ENCODE results near the gene SETD6. TPM values are rescaled to one million over a fixed set of nuclear protein-coding genes. Genes with fewer than 3 reads are reported as not detected.

The SETD6 gene
- total RNA-seq (2021; fragmentation: NEBNext Ultra II Directional; extraction: Animal tissue kit (Norgen Biotek cat#: 25700)), result 37.0 and 40.5 TPM in 2 replicates
- 25.3 and 34.1 TPM in 2 replicates for polyA plus RNA-seq (2011; rRNA removed)
- 40.3 TPM for polyA plus RNA-seq (2011; cell fraction: cytosol; rRNA removed)
- 84.0 TPM for polyA plus RNA-seq (2011; cell fraction: nucleus; rRNA removed)
- polyA plus RNA-seq (2012, experiment 1 of 2), result 35.9 to 46.2 TPM (median 43.6 TPM) in 4 replicates
- polyA plus RNA-seq (2012, experiment 2 of 2), result 10.2 TPM
- 29.8 TPM for polyA plus RNA-seq (2013, experiment 1 of 2)
- 26.8 TPM for polyA plus RNA-seq (2013, experiment 2 of 2)
- polyA minus RNA-seq (2011; rRNA and poly(A)+ RNA removed), result 25.6 and 31.0 TPM in 2 replicates
- 21.4 TPM for polyA minus RNA-seq (2011; cell fraction: cytosol; rRNA and poly(A)+ RNA removed)
- polyA minus RNA-seq (2011; cell fraction: nucleus; rRNA and poly(A)+ RNA removed), result 85.0 TPM
- long read RNA-seq, experiment 1, partial matches to known transcripts, result 1 of 10 reads
- long read RNA-seq, experiment 1, other reads (novel, unspliced or antisense), result 4 of 10 reads
- long read RNA-seq, experiment 2, transcript SETD6-212 (2 exons, 533 nt), result major isoform, 6 of 7 reads
- long read RNA-seq, experiment 2, partial matches to known transcripts, result 0 of 7 reads
- long read RNA-seq, experiment 2, other reads (novel, unspliced or antisense), result 1 of 7 reads

DNA sequence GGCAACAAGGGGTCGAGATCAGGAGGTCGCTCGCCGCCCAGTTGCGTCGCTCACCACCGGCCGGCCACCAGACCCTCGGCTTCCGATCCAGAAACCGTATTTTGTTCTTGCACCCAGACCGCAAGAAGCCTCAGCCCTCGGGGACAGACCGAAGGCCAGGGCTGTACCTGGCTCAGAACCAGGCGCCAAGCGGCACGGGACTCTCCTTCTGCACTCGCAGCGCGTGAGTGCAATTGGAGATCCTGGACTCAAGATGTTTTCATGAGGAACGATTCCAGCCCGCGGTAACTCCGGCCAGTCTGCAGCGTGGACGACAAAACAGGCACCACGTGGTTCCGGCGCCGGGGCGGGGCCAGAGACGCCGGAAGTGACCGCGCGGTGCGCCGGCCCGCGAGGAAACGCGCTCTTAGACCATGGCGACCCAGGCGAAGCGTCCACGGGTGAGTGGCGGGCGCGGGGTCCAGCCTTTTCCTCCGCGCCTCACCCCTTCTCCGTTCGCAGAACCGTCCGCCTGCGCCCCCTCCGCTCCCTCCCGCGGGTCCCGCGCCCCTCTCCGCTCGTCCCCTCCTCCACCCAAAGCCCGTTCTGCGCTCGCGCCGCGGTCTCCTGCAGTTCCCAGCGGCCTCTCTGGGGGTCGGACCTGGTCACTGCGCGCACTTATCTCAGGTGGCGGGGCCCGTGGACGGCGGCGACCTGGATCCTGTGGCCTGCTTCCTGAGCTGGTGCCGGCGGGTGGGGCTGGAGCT, at the start of gene SETD6:
Gene SETD6, plus strand, starts transcription at position 393 of the 746 bp plus-strand sequence. Its CDS starts 21 bp downstream, at position 414.
- FAIRE-seq, result no peak
- Histone ChIP-seq H2BK120ac (replicated peaks; ENCODE audit: low read depth, low read length) (no peak within 1 kb of the TSS), H3K4me2 (ENCODE audit: insufficient read depth in 1 of 2, low read depth in 2 of 2, low read length in 2 of 2) (peak within 1 kb of the TSS; percentile 69 to 98), H3K4me3 (ENCODE audit: extremely low read depth in 1 of 4, insufficient read depth in 2 of 4, low read depth in 3 of 4, low read length in 4 of 4) (peak within 1 kb of the TSS; percentile 72 to 95 (median 88)), H2AK5ac (ENCODE audit: low read depth, low read length) (no peak within 1 kb of the TSS; the same call in 1 of the 2 replicates), H3K36me3 (ENCODE audit: control insufficient read depth in 2 of 4, insufficient read depth in 4 of 4, low read length in 3 of 4) (peaks cover 16 to 42% (median 33%) of the 10 kb centered on the region in 4 experiments), H3K4me1 (replicated peaks in 1 of 4; ENCODE audit: control insufficient read depth in 3 of 4, insufficient read depth in 4 of 4, low read length in 3 of 4) (peaks cover 4 to 15% (median 6%) of the 10 kb centered on the region in 4 experiments), H2BK20ac (ENCODE audit: low read length) (no peak within 1 kb of the TSS), H3K23ac (ENCODE audit: insufficient read length) (no peak within 1 kb of the TSS), H3K14ac (ENCODE audit: insufficient read length) (no peak within 1 kb of the TSS), H3K27me3 (replicated peaks in 1 of 4; ENCODE audit: control insufficient read depth in 3 of 4, extremely low read depth in 1 of 4, insufficient read depth in 3 of 4, low read length in 3 of 4) (no peaks in the 10 kb centered on the region), H3K18ac (ENCODE audit: extremely low read depth, low read length) (peak within 1 kb of the TSS; percentile 81), H3K79me2 (ENCODE audit: control insufficient read depth in 1 of 2, insufficient read depth in 2 of 2, low read length in 2 of 2) (peaks cover 0 to 24% of the 10 kb centered on the region in 2 experiments; a peak in 2 of 4 replicates), H3K4ac (replicated peaks; ENCODE audit: insufficient read length, low read depth, low read length) (peak within 1 kb of the TSS; percentile 80), H4K5ac (ENCODE audit: insufficient read length, low read depth, low read length) (peak within 1 kb of the TSS; percentile 73), H2BK15ac (ENCODE audit: low read length) (no peak within 1 kb of the TSS), H2BK12ac (ENCODE audit: low read depth, low read length) (no peak within 1 kb of the TSS), H3K9me3 (ENCODE audit: insufficient read depth in 2 of 2, low read depth in 1 of 2, low read length in 1 of 2) (no peaks in the 10 kb centered on the region), H3K23me2 (ENCODE audit: low read depth, low read length) (no peaks in the 10 kb centered on the region; the same call in 1 of the 2 replicates), H4K20me1 (replicated peaks in 1 of 2; ENCODE audit: control insufficient read depth in 1 of 2, insufficient read depth in 2 of 2, low read length in 2 of 2) (peaks cover 15 to 20% of the 10 kb centered on the region in 2 experiments), H3K56ac (replicated peaks; ENCODE audit: insufficient read length, low read depth, low read length) (peak within 1 kb of the TSS; percentile 7), H4K91ac (replicated peaks; ENCODE audit: insufficient read length, low read length) (peak within 1 kb of the TSS; percentile 91), H3K27ac (ENCODE audit: low read depth, low read length) (peak within 1 kb of the TSS; percentile 87), H4K8ac (ENCODE audit: extremely low read depth, insufficient read depth, low read length) (peak within 1 kb of the TSS; percentile 93), H3K9ac (replicated peaks in 1 of 4; ENCODE audit: extremely low read depth in 1 of 4, low read depth in 3 of 4, low read length in 3 of 4) (peak within 1 kb of the TSS; percentile 87 to 96 (median 88)), H2BK5ac (ENCODE audit: low read depth, low read length) (peak within 1 kb of the TSS; percentile 67), H2AFZ (ENCODE audit: low read length) (peak within 1 kb of the TSS; percentile 84; the same call in 1 of the 2 replicates), H3K79me1 (ENCODE audit: low read depth, low read length) (no peaks in the 10 kb centered on the region; the same call in 1 of the 2 replicates)
- 1% methylated on average over 44 of the region's 80 CpGs; no CpG with 5 or more reads in 1 of the 2 experiments for WGBS, 2 experiments (ENCODE audit: extremely low coverage in 1 of 2, insufficient coverage in 1 of 2, insufficient read length in 1 of 2, insufficient replicate concordance in 2 of 2, low coverage in 1 of 2, low lambda C conversion rate in 2 of 2, missing lambda C conversion rate in 1 of 2)
- DNase-seq (ENCODE audit: low read depth in 1 of 2, low spot score in 2 of 2), result peak; percentile 67 to 92
- CTCF ChIA-PET (ENCODE audit: partially characterized antibody), result interaction anchor here (0.7 to 1.3 kb wide), 2 partner anchors 16 to 28 kb away, joined by 3 read pairs; partner anchors contain the start of gene NDRG4
- POLR2A ChIA-PET (ENCODE audit: partially characterized antibody), result interaction anchor here (0.6 to 2.4 kb wide), 5 partner anchors 9 to 133 kb away, joined by 3 to 9 read pairs (median 4); no protein-coding TSS in a partner anchor
- TF ChIP-seq SIX5 (IDR thresholded peaks at IDR 0.05; ENCODE audit: low read depth, low read length) (no peak), RFX5 (IDR thresholded peaks at IDR 0.05; ENCODE audit: borderline replicate concordance, low read depth, low read length) (no peak), POU5F1 (IDR thresholded peaks at IDR 0.05; ENCODE audit: low read depth, low read length) (no peak), NRF1 (IDR thresholded peaks at IDR 0.05; ENCODE audit: low read depth, low read length) (no peak), SP2 (IDR thresholded peaks at IDR 0.05; ENCODE audit: low read length) (no peak), KDM4A (IDR thresholded peaks at IDR 0.05; ENCODE audit: low read depth, low read length, severe bottlenecking) (peak; percentile 97), CEBPB (IDR thresholded peaks at IDR 0.05; ENCODE audit: low read depth, low read length) (no peak), JUND (IDR thresholded peaks at IDR 0.05; ENCODE audit: low read length) (no peak), FOSL1 (IDR thresholded peaks at IDR 0.05; ENCODE audit: insufficient read depth, low read depth, low read length) (no peak)
